Aorta (tissue), 5 donors: ENCODE data around the gene HS1BP3. TPM values are rescaled to one million over a fixed set of nuclear protein-coding genes. Genes with fewer than 3 reads are reported as not detected.

Source experiments
- ATAC-seq: fragments of 200-7000 bp; cut with Tn5 transposase; one replicate; pipeline ENCODE4 v1.9.1; 2022; ENCODE audit warnings: moderate library complexity; ENCODE audit not compliant: low FRiP score
- DNase-seq, 2 donors: peaks; one replicate each; pipeline ENCODE4 v3.0.0-alpha.2; 2020
- H3K27ac ChIP-seq, 2 donors: one replicate each; pipeline ENCODE4 v1.5.1; 2013; ENCODE audit warnings: low read length in 2 of 2, mild to moderate bottlenecking in 2 of 2, moderate library complexity in 2 of 2, control low read depth in 1 of 2, inconsistent platforms in 1 of 2, low read depth in 1 of 2
- H3K27me3 ChIP-seq, 2 donors: one replicate each; pipeline ENCODE4 v1.6.1; 2013; ENCODE audit warnings: control low read depth in 1 of 2, low read length in 1 of 2, mild to moderate bottlenecking in 1 of 2, moderate library complexity in 1 of 2; ENCODE audit not compliant: insufficient read depth in 2 of 2, control insufficient read depth in 1 of 2
- H3K36me3 ChIP-seq, 2 donors: one replicate each; pipeline ENCODE4 v1.6.1; 2013; ENCODE audit warnings: control low read depth in 1 of 2, low read length in 1 of 2, mild to moderate bottlenecking in 1 of 2; ENCODE audit not compliant: insufficient read depth in 2 of 2, control insufficient read depth in 1 of 2
- H3K4me1 ChIP-seq, 2 donors: one replicate each; pipeline ENCODE4 v1.6.1; 2013; ENCODE audit warnings: low read length in 2 of 2, control low read depth in 1 of 2, mild to moderate bottlenecking in 1 of 2, moderate library complexity in 1 of 2; ENCODE audit not compliant: insufficient read depth in 2 of 2, control insufficient read depth in 1 of 2
- H3K4me3 ChIP-seq, 2 donors: one replicate each; pipeline ENCODE4 v1.5.1; 2013; ENCODE audit warnings: low read length in 2 of 2, control low read depth in 1 of 2, mild to moderate bottlenecking in 1 of 2
- H3K9me3 ChIP-seq: one replicate; pipeline ENCODE4 v1.6.1; 2013; ENCODE audit warnings: mild to moderate bottlenecking, low read length; ENCODE audit not compliant: control insufficient read depth
- WGBS, 2 donors: extraction: QIAGEN DNeasy Blood & Tissue Kit; methylation state at CpG; one replicate each; pipeline ENCODE4 v1.1.7; 2013; 5-methylcytosine and 5-hydroxymethylcytosine counted together
- intact Hi-C, 2 donors: fragments of 100-400 bp; cut with DNase I; formaldehyde crosslinking; loops; one replicate each; pipeline versions ENCODE4 v1.14.2 to v1.15.0; 2022
- polyA plus RNA-seq, 2 donors: library from polyadenylated mRNA; stranded (reverse); fragments of 200-250 nt; gene quantifications; one replicate each; pipeline ENCODE4 v1.2.3, GENCODE V29; 2013
- total RNA-seq, 2 donors: library from RNA; stranded (reverse); fragmentation: NEBNext Ultra II Directional; extraction: Animal tissue kit (Norgen Biotek cat#: 25700); gene quantifications; one replicate each; pipeline ENCODE4 v1.2.1, GENCODE V29; 2021
- donor health status: healthy with polysubstance abuse.
- donor health status: Bipolar disorder and iron deficiency.
- donor health status: DM: no; HTN: no; CAD: no.
- donor health status: DM: no; HTN: no; CAD: no.
- donor health status: DM: yes; HTN: yes; CAD: no.

The HS1BP3 gene
- total and polyA plus RNA-seq, 4 donors, result 27.5 to 42.3 (median 34.2) TPM

- H3K4me1 ChIP-seq, result peaks cover 2 to 5% of the 10 kb centered on the region in 2 donors
- H3K36me3 ChIP-seq, result no peaks in the 10 kb centered on the region
- H3K27me3 ChIP-seq, result no peaks in the 10 kb centered on the region
- H3K27ac ChIP-seq, result peak overlapping the region in 1 of 2 donors; percentile 82
- peak; percentile 92 for ATAC-seq
- WGBS, 2 donors, result 19 to 23% methylated on average over 15 of the region's 15 CpGs
- H3K9me3 ChIP-seq, result no peaks in the 10 kb centered on the region
- intact Hi-C loops, result loop anchor here in 1 of 2 donors (10.0 kb wide), 1 partner anchor 96 kb away; no protein-coding TSS in a partner anchor
- H3K4me3 ChIP-seq, result no peak overlapping the region
- DNase-seq, result peak; percentile 86 to 87
Observed at GRCh38 chr2:20611077-20611843, 39.6 kb downstream of the HS1BP3 start.

- H3K4me1 ChIP-seq, result peaks cover 2 to 5% of the 10 kb centered on the region in 2 donors
- DNase-seq, result no peak
Observed at GRCh38 chr2:20609995-20610357, 40.9 kb downstream of the HS1BP3 start.

GRCh38 chr2:20609349-20609994 is 41.4 kb downstream of the HS1BP3 start:
- no peaks in the 10 kb centered on the region for H3K27me3 ChIP-seq
- H3K4me3 ChIP-seq, result no peak overlapping the region
- no peaks in the 10 kb centered on the region for H3K36me3 ChIP-seq
- DNase-seq, result peak; percentile 58 to 59
- H3K4me1 ChIP-seq, result peaks cover 1 to 4% of the 10 kb centered on the region in 2 donors
- H3K27ac ChIP-seq, result no peak overlapping the region
- no peaks in the 10 kb centered on the region for H3K9me3 ChIP-seq
- intact Hi-C loops, result no loop called here
- 37 to 44% methylated on average over 7 of the region's 7 CpGs for WGBS, 2 donors
- ATAC-seq, result no peak

More at GRCh38 chr2:20609995-20610357, 40.9 kb downstream of the HS1BP3 start:
- H3K9me3 ChIP-seq, result no peaks in the 10 kb centered on the region
- WGBS, 2 donors, result 72 to 73% methylated on average over 4 of the region's 4 CpGs
- H3K36me3 ChIP-seq, result no peaks in the 10 kb centered on the region
- ATAC-seq, result no peak
- no peak overlapping the region for H3K27ac ChIP-seq
- no peaks in the 10 kb centered on the region for H3K27me3 ChIP-seq
- H3K4me3 ChIP-seq, result no peak overlapping the region
- intact Hi-C loops, result loop anchor here in 1 of 2 donors (10.0 kb wide), 1 partner anchor 95 kb away; no protein-coding TSS in a partner anchor

- ATAC-seq (no peak), DNase-seq (peak; percentile 34 to 59)
- Histone ChIP-seq H3K4me3 (no peak overlapping the region), H3K27me3 (no peaks in the 10 kb centered on the region), H3K36me3 (no peaks in the 10 kb centered on the region), H3K9me3 (no peaks in the 10 kb centered on the region), H3K4me1 (no peaks in the 10 kb centered on the region), H3K27ac (no peak overlapping the region)
- intact Hi-C loops, result no loop called here
- WGBS, 2 donors, result 87 to 89% methylated on average over 7 of the region's 7 CpGs
Observed at GRCh38 chr2:20608666-20609348, 42.1 kb downstream of the HS1BP3 start.

- intact Hi-C loops, result no loop called here
- H3K36me3 ChIP-seq, result no peaks in the 10 kb centered on the region
- no peak overlapping the region for H3K4me3 ChIP-seq
- no peaks in the 10 kb centered on the region for H3K27me3 ChIP-seq
- 86 to 89% methylated on average over 2 of the region's 2 CpGs for WGBS, 2 donors
- no peak overlapping the region for H3K27ac ChIP-seq
- DNase-seq, result no peak
- H3K4me1 ChIP-seq, result no peaks in the 10 kb centered on the region
- ATAC-seq, result no peak
- H3K9me3 ChIP-seq, result no peaks in the 10 kb centered on the region
Observed at GRCh38 chr2:20607446-20607845, 43.5 kb downstream of the HS1BP3 start.

GRCh38 chr2:20606198-20606597 is 44.7 kb downstream of the HS1BP3 start:
- intact Hi-C loops, result no loop called here
- H3K27ac ChIP-seq, result no peak overlapping the region

GRCh38 chr2:20604951-20605381 is 45.9 kb downstream of the HS1BP3 start:
- no peak overlapping the region for H3K27ac ChIP-seq

More at GRCh38 chr2:20606198-20606597, 44.7 kb downstream of the HS1BP3 start:
- no peak overlapping the region for H3K4me3 ChIP-seq
- H3K27me3 ChIP-seq, result no peaks in the 10 kb centered on the region
- H3K36me3 ChIP-seq, result no peaks in the 10 kb centered on the region
- no peaks in the 10 kb centered on the region for H3K4me1 ChIP-seq
- no peaks in the 10 kb centered on the region for H3K9me3 ChIP-seq
- 75 to 81% methylated on average over 3 of the region's 3 CpGs for WGBS, 2 donors
- no peak for ATAC-seq
- peak in 1 of 2 donors; percentile 16 for DNase-seq

GRCh38 chr2:20604401-20604911 is 46.4 kb downstream of the HS1BP3 start:
- intact Hi-C loops, result no loop called here
- ATAC-seq, result peak; percentile 16
- Histone ChIP-seq H3K4me1 (peaks cover 0 to 3% of the 10 kb centered on the region in 2 donors), H3K27me3 (no peaks in the 10 kb centered on the region), H3K9me3 (no peaks in the 10 kb centered on the region), H3K36me3 (no peaks in the 10 kb centered on the region), H3K27ac (no peak overlapping the region), H3K4me3 (no peak overlapping the region)
- 84 to 87% methylated on average over 7 of the region's 7 CpGs for WGBS, 2 donors
- peak; percentile 12 to 39 for DNase-seq

More at GRCh38 chr2:20604951-20605381, 45.9 kb downstream of the HS1BP3 start:
- DNase-seq (peak; percentile 37 to 57), ATAC-seq (peak; percentile 61)
- H3K27me3 ChIP-seq, result no peaks in the 10 kb centered on the region
- no peaks in the 10 kb centered on the region for H3K9me3 ChIP-seq
- no peak overlapping the region for H3K4me3 ChIP-seq
- WGBS, 2 donors, result 42 to 47% methylated on average over 5 of the region's 5 CpGs
- H3K36me3 ChIP-seq, result no peaks in the 10 kb centered on the region
- intact Hi-C loops, result no loop called here
- H3K4me1 ChIP-seq, result no peaks in the 10 kb centered on the region
